ENCODE measurements around the gene ROPN1L. TPM values are rescaled to one million over a fixed set of nuclear protein-coding genes. Genes with fewer than 3 reads are reported as not detected.

The ROPN1L gene
- total and polyA plus RNA-seq, 10 of the 15 experiments (the other 5 are each of a cell fraction or from before 2014, with no cell fraction given): 0.07 to 0.38 (median 0.22) TPM; not detected in 6

DNA sequence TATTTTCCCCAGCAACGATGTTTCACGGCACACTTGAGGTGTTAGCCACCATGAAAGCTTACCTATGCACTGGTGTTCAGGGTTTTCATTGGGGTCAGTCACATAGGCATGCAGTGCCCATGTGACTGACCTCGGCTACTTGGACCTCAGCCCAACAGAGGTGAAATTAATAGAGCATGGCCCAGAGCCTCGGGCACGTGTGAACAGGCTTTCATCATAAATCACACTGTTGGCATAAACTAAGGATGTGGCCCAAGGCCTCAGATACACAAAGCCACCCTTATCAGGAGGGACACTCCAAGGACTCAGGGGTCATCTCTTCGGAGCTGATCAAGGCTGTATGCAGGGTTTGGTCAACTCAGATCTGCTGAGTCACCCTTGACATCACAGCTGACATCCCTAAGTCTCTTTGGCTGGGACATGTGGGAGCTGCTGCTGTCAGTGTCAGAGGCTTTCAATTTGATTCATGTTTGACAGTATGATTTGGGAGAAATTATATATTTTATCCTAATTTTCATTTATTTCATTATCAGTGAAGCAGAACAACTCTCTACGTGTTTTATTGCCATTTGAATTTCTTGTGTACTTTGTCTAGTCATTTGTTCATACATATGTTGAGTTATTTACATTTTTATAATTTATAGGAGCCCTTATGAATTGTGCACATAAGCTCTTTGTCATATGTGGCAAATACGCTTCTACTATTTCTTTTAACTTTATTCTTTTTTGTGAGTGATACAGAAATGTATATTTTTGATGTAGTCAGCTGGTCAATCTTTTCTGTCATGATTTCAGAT is 62.5 kb downstream of the ROPN1L start (continued):
- TF ChIP-seq, protein P1, sequence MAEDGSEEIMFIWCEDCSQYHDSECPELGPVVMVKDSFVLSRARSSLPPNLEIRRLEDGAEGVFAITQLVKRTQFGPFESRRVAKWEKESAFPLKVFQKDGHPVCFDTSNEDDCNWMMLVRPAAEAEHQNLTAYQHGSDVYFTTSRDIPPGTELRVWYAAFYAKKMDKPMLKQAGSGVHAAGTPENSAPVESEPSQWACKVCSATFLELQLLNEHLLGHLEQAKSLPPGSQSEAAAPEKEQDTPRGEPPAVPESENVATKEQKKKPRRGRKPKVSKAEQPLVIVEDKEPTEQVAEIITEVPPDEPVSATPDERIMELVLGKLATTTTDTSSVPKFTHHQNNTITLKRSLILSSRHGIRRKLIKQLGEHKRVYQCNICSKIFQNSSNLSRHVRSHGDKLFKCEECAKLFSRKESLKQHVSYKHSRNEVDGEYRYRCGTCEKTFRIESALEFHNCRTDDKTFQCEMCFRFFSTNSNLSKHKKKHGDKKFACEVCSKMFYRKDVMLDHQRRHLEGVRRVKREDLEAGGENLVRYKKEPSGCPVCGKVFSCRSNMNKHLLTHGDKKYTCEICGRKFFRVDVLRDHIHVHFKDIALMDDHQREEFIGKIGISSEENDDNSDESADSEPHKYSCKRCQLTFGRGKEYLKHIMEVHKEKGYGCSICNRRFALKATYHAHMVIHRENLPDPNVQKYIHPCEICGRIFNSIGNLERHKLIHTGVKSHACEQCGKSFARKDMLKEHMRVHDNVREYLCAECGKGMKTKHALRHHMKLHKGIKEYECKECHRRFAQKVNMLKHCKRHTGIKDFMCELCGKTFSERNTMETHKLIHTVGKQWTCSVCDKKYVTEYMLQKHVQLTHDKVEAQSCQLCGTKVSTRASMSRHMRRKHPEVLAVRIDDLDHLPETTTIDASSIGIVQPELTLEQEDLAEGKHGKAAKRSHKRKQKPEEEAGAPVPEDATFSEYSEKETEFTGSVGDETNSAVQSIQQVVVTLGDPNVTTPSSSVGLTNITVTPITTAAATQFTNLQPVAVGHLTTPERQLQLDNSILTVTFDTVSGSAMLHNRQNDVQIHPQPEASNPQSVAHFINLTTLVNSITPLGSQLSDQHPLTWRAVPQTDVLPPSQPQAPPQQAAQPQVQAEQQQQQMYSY (CRISPR knock-in tag; IDR thresholded peaks at IDR 0.05): no peak
- TF ChIP-seq SIX5 (IDR thresholded peaks at IDR 0.05; ENCODE audit: low read depth, low read length, severe bottlenecking) (no peak), BHLHE40 (IDR thresholded peaks at IDR 0.05; ENCODE audit: borderline replicate concordance in 1 of 2, low read depth in 2 of 2, low read length in 1 of 2) (peak in 1 of 2 experiments; percentile 76; a peak in 2 of 4 replicates), POLR2A (IDR thresholded peaks at IDR 0.05; ENCODE audit: low read depth, low read length) (no peak), NFYA (IDR thresholded peaks at IDR 0.05; ENCODE audit: borderline replicate concordance, low read depth, low read length) (no peak)
- TF ChIP-seq, protein P2, sequence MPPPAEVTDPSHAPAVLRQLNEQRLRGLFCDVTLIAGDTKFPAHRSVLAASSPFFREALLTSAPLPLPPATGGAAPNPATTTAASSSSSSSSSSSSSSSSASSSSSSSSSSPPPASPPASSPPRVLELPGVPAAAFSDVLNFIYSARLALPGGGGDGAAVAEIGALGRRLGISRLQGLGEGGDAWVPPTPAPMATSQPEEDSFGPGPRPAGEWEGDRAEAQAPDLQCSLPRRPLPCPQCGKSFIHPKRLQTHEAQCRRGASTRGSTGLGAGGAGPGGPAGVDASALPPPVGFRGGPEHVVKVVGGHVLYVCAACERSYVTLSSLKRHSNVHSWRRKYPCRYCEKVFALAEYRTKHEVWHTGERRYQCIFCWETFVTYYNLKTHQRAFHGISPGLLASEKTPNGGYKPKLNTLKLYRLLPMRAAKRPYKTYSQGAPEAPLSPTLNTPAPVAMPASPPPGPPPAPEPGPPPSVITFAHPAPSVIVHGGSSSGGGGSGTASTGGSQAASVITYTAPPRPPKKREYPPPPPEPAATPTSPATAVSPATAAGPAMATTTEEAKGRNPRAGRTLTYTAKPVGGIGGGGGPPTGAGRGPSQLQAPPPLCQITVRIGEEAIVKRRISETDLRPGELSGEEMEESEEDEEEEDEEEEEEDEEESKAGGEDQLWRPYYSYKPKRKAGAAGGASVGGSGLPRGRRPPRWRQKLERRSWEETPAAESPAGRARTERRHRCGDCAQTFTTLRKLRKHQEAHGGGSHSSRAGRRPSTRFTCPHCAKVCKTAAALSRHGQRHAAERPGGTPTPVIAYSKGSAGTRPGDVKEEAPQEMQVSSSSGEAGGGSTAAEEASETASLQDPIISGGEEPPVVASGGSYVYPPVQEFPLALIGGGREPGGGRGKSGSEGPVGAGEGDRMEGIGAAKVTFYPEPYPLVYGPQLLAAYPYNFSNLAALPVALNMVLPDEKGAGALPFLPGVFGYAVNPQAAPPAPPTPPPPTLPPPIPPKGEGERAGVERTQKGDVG (CRISPR knock-in tag; IDR thresholded peaks at IDR 0.05): no peak

Measured in GM12878 (cell line).